CD4-positive, alpha-beta T cell treated with Interleukin-4 for 1 hour (primary cell): Measurements from ENCODE around the gene IL11RA.

ENCODE experiments used
- DNase-seq, 2 donors: peaks; one replicate each; pipeline ENCODE4 v3.0.0-alpha.2; 2020 to 2022

The IL11RA gene

DNA sequence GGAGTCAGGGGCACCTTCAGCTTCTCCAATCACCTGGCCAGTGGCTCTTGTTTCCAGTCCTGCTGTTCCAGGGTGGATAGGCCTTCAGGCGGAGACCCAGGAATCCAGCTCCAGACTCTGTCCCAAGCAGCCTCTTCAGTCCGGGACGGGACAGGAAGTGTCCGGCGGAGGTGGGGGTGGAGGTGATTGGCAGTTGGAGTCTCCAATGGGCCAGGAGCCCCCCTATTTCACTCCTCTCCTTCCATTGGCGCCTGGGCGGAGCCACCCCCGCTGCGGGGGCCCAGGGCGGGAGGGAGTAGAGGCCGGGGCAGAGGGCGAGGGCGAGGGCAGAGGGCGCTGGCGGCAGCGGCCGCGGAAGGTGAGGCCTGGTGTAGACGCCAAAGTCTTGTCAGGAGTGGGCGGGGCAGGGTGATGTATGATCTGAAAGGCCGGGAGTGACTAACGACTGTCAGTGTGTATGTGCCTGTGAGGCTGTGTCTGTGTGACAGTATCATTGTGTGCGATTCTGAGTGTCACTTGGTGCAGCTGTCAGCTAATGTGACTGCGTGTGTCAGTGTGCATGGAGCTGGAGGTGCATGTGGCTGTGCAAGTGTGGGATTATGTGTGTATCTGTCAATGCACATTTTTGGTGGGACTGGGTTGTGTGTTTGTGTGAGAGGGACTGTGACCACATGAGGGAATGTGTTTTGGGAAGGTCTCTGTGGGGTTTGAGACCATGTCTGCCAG, at the start of gene IL11RA:
IL11RA (plus strand) TSS at position 310 of the 726 bp plus-strand sequence. CDS start 3,033 bp downstream, outside the sequence.
- DNase-seq: peak in 1 of 2 donors; percentile 28

DNA sequence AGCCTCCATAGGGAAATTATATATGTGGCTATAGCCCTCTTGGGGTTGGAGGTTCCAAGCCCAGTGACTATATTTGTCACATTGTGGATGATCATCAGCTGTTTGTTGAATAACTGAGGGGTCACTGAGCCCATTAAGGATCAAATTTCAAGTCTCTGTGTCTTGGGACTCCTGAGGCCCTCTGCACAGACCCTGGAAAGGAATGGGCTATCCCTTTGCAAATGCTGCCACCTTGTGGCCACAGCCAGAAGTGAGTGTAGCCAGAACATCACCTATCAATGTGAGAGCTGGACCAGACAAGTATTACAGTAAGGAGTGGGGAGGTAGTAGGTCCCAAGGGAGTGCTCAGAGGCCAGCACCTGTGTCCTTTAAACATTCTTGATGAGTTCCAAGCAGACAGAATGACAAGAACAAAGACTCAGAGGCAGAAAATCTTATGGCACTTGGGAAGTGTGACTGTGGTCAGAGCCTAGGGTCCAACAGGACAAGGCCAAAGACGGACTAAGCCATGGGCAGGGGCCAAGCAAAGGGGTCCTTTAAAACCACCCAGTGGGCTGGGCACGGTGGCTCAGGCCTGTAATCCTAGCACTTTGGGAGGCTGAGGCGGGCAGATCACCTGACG, 48.3 kb upstream of the IL11RA start:
- DNase-seq: peak; percentile 81 to 83

DNA sequence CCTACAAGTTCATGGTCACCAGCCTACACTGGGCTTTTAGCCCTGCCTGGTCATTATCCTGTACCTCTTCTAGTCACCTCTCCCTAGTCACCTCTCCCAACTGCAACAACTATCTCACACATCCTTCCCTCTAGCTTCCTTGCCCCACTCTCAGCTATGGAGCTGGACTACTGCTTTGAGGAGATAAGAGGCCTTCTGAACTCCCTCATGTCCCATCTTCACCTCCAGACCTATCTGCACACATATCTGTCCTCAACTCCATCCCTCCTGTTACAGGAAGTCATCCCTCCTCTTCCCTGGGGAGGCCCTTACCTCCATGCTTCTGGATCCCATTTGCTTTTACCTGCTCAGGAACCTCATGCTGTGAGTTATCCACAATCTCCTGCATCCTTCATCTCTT, 45.8 kb upstream of the IL11RA start:
- DNase-seq: no peak

DNA sequence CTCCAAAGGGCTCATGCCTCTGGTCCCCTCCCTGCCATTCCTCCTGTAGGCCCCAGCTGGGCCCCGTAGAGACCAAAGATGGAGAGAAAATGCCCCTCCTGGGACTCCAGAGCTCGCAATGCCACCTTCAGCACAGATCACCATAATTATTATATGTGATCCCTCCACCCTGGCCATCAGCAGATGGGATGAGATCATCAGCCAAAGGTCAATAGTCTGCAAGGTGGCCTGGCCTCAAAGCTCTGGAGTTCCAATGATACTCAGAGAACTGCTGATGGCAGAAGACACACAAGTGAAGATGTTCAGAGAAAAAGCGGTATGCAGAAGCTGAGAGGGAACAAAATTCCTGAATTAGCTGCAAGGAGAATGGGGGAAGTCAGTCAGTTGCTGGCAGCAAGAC, 45.1 kb upstream of the IL11RA start:
- no peak for DNase-seq

DNA sequence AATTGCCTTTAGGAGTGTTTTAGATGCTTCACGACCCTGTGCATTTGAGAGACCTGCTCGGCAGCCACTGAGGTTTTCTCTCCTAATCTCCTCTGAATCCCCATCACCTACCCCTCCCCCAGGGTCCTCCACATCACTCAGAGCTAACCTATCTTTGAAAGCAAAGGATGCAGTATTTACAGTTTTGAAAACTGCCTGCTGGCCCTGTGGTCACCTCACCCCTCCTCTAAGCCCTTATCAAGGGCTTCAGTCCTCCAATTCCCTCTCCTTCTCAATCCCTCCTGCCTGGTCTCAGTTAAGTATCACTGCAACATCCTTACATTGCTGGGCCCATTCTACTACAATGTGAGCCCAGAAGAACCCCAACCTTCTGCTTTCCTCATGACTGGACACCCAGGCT, 44.7 kb upstream of the IL11RA start:
- no peak for DNase-seq

DNA sequence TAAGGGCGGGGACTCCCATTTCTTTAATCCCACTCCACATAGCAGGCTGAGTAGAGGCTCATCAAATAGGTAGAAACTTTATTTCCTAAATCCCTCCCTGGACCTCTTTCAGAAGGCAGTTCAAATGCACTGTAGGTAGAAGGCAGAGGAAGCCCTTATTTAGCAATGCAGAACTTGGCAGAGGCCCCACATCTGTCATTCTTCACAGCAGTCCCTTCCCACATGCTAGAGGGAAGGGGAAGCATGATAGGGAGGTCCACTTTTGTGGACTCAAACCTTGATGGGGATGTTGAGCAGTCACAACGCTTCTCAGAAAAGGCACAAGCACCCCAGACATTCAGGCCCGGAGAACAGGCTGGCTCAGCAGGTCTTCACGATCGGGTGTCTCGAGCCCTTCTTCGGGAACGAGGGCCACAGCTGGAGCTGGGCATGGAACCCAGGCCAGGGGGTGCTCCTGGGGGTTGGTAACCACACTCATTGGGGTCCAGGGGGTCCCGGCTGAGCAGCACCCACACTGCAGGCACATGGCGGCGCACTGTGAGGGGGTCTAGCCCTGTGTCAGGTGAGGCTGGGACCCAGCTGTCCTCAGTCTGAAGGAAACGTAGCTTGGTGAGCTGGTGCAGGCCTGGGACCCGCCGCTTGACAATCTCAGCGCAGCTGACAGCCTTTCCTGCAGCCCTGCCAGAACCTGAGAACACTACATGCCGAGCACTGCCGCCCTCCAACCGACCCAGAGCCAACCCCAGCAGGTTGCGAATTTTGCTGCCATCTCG, 41.4 kb upstream of the IL11RA start:
- no peak for DNase-seq

DNA sequence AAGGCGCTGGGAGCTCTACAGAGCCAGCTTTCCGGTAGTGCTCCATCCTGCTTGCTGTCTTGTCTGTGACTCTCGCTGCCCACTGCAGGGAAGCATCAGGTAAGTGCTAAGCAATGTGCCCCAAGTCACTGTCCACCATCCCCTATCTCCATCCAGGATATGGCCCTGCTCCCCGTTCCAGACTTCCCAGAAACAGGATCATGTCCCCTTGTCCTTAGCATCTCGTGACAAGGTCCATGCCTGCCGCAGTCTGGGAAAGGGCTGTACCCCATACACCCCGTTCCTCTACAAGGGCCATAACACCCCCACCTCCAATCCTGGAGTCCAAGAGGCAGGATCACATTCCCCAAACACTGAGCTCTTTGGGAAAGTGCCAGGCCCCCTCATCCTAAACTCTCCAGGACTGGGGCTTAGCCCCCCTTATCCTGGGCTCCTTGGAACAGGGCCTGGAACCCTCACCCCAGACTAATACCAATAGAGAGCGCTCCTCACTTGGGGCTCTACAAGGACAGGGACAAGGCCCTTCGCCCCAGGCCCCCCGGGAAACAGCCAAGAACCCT, 40.7 kb upstream of the IL11RA start:
- no peak for DNase-seq

DNA sequence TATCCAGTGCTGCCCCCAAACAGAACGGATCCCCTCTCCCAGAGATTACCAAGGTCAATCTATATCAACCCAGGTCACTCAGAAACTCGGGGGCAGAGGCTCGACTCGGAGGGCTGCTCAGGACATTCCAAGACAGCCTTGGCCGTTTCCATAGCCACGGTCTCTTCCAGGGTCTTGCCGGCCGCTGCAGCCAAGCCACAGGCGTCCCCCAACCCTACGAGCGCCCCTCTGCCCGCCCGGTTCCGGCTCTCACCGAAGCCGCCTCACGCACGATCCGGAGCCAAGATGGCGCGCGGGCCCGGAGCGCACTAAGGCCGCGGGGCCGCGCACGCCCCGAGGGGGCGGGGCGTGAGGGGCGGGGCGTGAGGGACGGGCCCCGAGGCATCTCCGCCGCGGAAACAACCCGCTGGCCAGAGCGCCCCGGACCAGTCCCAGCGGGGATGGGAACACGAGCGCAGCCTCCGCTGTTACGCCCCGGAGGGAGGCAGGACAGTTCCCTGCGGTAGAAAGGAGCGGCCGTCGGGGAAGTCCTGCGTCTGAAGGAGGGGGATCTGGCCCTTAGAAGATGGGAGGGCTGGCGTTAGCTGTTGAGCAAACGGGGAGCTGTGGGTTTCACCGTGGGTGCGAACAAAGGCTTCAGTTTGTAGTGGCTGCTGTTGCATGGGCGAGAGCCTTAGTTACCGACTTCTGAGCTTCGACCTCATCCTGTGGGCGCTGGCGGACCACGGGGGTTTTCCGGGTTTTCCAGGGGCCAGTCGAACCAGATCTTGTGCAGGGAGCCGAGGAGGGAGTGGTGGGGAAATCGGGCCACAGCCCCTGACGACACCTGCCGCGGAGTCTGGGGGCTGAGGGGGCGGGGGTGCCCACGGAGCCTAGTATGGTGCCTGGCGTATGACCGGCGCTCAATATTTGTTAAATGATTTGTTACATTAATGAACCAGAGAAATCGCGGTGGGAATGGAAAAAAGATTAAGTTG, 39.9 kb upstream of the IL11RA start, which contains the start of gene RPP25L:
RPP25L (minus strand) TSS at position 287 of the 977 bp plus-strand sequence. CDS start 801 bp downstream, outside the sequence.
- peak; percentile 81 to 85 for DNase-seq

DNA sequence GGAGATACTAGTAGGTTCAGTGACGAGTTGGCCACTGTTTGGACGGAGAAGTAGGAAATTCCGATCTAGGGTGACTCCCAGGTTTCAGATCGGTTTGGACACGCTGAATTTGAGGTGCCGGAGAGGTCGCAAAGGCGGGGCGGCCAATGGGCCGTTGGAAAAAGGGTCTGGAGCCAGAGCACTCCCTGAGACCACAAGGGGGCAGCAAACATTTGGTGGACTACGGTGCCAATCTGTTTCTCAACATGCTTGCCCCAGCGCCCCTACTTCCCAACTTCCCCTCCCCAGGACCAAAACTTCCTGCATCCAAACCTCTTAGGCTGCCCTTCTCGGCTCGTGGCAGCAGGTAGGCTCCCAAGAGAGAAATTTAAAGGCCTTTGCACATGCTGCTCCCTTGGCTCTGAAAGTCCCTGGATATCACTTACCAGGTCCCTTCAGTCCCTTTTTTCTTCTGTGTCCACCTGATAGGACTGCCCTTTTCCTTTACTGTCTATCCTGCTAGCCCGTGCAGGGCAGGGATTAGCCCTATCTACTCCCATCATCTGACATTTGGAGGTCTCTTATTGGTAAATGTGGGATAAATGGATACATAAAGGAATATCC, 39.1 kb upstream of the IL11RA start:
- peak; percentile 74 to 79 for DNase-seq

DNA sequence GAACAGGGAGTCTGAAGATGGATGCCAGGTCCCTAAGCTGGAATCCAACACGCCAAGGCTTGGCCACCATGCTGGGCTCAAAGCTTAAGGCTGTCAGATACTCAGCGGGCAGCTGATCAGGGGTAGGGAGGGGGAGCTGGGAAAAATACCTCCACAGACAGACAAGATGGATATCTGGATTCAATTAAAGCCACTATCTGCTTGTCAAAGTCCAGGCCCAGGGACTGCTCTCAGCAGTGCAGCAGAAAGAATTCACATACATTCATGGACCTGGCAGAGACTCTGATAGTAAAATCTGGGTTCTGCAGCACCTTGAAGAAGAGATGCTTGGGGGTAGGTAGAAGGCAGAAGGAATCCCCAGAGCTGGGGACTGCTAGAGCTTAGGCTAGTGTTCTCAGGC, 36.9 kb upstream of the IL11RA start:
- no peak for DNase-seq

DNA sequence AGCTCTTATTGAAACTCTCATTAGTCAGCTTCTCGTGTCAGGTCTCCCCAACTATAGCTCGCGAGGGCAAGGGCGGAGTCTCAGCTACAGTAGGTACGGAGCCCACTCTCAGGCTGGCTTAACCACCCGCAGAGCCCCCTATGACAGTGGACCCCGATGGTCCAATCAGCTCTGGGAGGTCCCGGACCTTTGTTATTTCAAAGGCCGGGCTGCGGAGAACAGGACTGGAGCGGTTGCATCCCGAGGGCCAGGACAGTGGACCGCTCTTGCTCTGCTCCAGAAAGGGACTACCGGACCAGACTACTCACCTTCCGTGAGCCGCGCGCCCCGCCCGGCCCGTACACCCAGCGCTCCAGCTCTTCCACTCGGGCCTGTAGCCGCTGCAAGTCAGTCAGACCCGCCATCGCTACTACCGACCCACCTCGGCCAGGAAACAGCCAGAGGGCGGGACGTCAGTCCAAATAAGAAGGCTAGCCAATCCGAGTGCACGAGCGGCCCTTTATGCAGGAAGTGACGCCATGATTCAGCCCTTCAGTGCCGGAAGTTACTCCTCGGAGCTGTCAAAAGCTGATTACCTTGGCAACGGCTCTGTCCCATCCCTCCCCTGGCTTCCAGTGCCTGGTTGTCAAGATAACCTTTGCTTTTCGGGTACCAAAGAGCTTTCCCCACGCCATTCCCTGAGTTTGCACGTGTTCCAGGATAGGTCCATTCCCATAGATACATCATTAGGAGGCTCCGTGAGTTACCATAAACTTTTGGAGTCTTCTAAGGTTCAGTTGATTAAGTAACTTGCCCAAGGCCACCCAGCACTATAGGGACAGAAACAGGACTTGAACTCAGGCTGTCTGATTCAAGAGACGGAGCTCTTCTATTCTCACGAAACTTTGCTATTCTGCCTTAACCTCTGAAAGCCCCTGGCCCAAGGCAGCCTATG, 31.7 kb upstream of the IL11RA start, which contains the start of gene DCTN3:
DCTN3 (minus strand) TSS at position 435 of the 934 bp plus-strand sequence; CDS start at position 404, 31 bp downstream.
- DNase-seq: peak; percentile 96

DNA sequence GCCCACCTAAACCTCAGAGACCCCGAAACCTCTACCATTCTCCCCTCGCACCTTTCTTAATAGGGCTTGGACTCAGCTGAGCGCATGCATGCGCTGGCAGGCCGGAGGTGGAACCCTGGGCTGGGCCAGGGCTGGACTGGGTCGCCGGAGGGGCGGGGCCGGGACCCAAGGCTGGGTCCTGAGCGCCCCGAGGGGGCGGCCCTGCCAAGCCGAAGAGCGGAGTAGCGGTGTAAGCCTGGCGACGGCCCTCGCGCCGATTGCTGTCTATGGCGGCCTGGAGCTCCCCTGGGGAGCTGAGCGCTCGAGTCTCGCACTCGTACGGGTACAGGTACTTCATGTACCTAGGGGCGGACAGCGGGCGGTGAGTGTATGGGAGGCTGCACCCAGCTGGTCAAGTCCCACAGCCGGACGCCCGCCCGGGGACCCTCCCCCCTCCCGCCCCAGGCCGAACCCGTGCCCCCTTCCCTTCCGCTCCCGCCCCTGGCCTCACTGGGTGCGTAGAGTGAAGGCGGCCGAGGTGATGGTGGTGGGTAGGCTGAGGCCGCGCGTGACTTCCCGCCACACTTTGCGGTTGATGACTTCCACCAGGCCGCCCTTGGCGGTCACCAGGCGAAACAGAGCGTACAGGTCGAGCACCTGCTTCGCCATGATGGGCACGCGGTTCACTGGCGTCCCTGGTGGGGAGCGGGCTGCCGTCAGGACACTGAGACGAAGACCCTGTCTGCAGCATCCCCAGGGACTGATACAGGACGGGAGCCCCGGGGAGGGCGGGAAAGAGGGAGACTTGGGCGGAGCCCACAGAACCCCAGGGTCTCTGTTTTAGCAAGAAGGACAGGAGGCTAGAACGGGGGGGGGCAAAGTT, 28.4 kb upstream of the IL11RA start:
- DNase-seq: no peak

DNA sequence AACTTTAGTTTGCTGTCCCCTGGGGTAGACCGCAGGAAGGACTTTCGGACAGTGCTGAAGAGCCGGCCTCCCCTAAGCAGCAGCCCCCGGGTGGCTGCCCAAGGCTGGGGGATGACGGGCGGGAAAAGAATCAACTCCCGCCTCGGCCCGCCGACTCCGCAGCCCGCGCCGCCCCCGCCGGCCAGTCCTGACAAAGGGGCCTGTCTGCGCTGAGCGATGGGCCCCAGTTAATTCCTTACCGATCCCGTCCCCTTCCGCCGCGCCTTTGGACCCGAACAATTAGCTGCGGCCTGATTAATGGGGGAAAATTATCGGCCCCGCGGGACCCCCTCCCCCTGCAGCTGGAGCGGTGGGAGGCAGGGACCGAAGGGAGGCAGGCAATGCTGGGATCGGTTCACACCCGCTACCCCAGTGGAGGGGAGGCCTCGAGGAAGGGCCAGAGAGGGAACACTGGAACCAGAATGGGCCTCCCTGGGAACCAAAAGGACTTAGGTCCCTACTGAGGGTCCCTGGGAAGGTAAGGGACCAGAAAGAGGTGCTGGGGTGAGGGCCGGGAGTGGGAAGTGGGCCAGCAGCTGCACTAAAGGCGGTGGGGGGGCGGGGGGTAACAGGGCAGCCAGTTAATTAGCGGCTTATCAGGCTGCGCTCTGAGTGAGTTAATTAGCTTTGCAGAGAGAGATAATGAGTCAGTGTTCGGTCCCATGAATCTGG, 27.4 kb upstream of the IL11RA start:
- no peak for DNase-seq

DNA sequence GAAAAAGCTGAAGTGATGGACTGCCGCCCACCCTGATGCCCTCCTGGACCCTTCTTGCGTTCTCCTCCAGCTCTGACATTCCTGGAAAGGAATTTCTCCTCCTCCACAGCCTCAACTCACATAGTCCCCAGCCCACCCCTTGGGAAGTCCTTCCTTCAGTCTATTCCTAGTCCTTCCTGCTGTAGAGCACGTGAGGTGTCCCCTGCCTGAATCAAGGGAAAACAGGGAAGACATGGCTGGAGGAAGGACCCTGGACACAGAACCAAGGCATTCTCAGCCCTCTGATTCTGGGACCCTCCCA, 26.8 kb upstream of the IL11RA start:
- DNase-seq: no peak

DNA sequence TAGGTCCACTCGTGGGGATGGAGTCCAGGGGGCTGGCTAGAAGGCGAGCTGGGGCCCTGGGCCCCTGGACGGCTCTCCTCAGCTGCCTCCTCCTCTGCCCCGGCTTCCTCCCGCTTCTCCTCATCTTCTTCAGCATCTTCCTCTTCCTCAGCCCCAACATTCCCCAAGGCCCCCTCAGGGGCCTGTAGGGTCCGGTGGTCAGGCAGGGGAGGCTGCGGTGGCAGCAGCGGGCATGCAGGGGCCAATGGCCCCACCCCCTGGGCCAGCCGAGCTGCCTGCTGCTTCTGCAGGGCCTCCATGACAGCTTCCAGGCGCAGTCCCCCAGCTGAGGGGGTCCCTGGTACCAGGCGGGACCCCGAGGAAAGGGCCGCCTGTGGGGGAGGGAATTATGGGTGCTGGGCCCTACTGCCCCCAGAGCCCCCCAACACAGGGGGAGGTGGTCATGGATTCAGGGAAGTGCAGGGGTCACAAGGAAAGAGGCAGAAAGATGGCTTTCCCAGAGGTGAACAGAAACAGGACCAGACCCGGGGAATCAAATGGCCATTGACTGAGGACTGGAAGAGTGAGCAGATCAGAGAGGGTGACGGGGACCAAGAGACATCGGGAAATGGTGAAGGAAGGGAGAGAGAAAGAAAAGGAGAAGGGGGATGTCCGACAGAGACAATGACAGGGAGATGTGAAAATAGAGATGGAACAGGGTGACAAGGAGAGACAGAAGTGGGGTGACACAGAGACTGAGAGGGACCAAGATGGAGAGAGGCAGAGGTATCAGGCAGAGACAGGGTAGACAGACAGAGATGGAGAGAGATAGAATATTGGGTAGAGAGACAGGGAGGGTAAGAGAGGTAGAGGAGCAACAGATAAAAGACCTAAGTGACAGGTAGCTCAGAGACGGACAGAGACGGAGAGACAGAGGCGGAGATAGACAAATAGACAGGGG, 24.0 kb upstream of the IL11RA start:
- no peak for DNase-seq

DNA sequence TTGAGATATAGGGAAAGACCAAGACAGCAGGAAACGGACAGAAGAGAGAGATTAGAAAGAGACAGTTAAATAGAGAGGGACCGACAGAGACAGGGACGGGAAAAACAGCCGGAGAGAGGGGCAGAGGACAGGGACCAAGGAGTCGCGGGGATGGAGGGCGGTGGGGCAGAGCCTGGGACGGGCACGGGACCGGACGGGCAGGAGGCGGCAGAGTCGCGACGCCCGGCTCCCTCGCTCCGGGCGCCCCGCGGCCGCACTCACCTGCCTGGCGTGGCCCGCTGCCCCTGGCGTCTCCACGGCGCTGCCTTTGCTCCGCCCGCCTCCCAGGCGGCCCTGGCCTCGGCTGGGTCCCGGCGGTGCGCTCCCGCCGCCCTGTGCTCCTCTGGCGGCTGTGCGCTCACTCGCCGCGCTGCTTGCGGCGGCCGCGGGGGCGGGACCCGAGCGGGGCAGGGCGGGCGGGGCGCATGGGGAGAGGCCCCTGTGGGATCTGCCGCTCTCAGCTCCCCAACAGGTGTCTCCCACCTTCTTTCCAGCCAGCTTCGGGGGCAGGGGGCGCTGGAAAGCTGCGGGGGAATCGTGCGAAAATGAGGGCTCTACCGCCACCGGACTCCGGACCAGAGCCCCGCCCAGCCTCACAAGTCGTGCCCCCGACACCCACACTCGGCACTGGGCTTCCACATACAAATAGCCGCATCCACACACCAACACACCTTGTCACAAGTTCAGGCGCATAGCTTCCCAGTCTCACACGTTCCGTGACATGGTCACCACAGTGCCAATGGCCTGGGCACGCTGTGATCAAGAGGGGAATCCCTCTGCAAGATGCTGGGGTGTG, 23.1 kb upstream of the IL11RA start, which contains the start of gene ARID3C:
ARID3C (minus strand) TSS at position 411 of the 835 bp plus-strand sequence. CDS start 1,052 bp downstream, outside the sequence.
- DNase-seq: no peak

DNA sequence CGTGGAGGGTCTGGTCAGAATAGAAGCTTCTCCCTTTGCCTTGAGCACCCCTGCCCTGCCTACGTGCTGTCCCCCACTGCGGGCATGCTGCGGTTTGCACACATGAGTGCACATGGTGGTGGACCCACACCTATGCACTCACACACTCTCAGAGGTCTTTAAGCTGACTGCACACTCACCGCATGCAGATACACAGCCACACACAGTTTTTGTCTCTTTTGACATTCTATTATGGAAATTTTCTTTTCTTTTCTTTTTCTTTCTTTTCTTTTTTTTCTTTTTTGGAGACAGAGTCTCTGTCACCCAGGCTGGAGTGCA, 22.5 kb upstream of the IL11RA start:
- DNase-seq: no peak
